ENCODE results near the gene ASCC2.

DNA sequence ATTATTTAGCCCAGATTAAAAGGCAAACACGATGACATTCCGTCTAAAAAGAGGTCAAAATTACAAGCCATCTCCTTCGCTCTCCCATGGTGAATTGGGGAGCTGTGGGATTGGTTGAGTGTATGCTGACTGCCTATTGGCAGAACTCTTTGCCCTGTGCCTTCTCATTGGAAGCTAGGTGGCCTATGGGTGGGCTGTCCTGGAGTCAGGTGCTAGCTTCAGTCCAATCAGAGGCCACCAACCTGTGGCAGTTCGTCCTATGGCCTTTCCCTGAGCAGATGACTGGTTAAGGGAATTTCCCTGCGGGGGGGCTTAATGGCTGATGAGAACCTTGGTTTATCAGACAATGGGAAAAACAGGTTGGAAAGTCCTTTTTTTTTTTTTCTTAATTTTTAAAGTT is 41.7 kb upstream of the ASCC2 start:
- TF ChIP-seq CTCF (IDR thresholded peaks at IDR 0.05; ENCODE audit: extremely low read depth in 1 of 2, insufficient read depth in 1 of 2, low read depth in 1 of 2, low read length in 2 of 2) (no peak), POLR2A (IDR thresholded peaks at IDR 0.05; ENCODE audit: low read depth, low read length) (no peak)

All from endothelial cell of umbilical vein (primary cell).